Spinal cord (tissue), 10 donors: ENCODE measurements around the gene SF3B3. TPM values are rescaled to one million over a fixed set of nuclear protein-coding genes. Genes with fewer than 3 reads are reported as not detected.
A peak's percentile ranks its signal among the peaks of the same experiment; 100 is the strongest.

Source experiments
- DNase-seq, 6 donors: peaks; one replicate each; pipeline versions ENCODE4 v3.0.0 to v3.0.0-alpha.2; 2013 to 2015; ENCODE audit warnings: low spot score in 6 of 6, low read depth in 4 of 6
- H3K27ac ChIP-seq: one replicate; pipeline ENCODE4 v1.5.1; 2013; ENCODE audit warnings: low read depth, low read length, control low read depth
- H3K27me3 ChIP-seq: one replicate; pipeline ENCODE4 v1.6.1; 2013; ENCODE audit warnings: low read length; ENCODE audit not compliant: control insufficient read depth, insufficient read depth
- H3K36me3 ChIP-seq: one replicate; pipeline ENCODE4 v1.6.1; 2013; ENCODE audit warnings: low read length; ENCODE audit not compliant: control insufficient read depth, insufficient read depth
- H3K4me1 ChIP-seq: one replicate; pipeline ENCODE4 v1.6.1; 2013; ENCODE audit warnings: low read length; ENCODE audit not compliant: control insufficient read depth, insufficient read depth
- H3K4me3 ChIP-seq: one replicate; pipeline ENCODE4 v1.5.1; 2013; ENCODE audit warnings: low read depth, low read length, control low read depth
- H3K9me3 ChIP-seq: one replicate; pipeline ENCODE4 v1.6.1; 2013; ENCODE audit warnings: low read length; ENCODE audit not compliant: control insufficient read depth, insufficient read depth
- WGBS: methylation state at CpG from one replicate; pipeline ENCODE4 v1.1.5; 2013; ENCODE audit warnings: missing lambda C conversion rate; ENCODE audit not compliant: insufficient coverage; 5-methylcytosine and 5-hydroxymethylcytosine counted together
- long read RNA-seq, 4 donors: transcript quantifications; one replicate each; lab custom pipeline, GENCODE V29; 2026
- polyA plus RNA-seq, 2 donors: library from polyadenylated mRNA; unstranded; fragments of 120-200 nt; gene quantifications; one replicate each; pipeline ENCODE4 v1.2.1, GENCODE V29; 2013; ENCODE audit not compliant: insufficient read length in 2 of 2
- total RNA-seq, 2 donors: library from RNA; depleted of rRNA in 1 of 2; stranded (reverse); fragments of 120-200 nt in 1 of 2; fragments of >200 nt in 1 of 2; gene quantifications; one replicate each; pipeline versions ENCODE4 v1.2.3 to v1.2.4, GENCODE V29; 2013 to 2014
- donor health status: healthy.

The SF3B3 gene
- total RNA-seq (100 to 1,000 TPM; 111 to 172 TPM), polyA plus RNA-seq (100 to 1,000 TPM; 251 to 291 TPM)
- long read RNA-seq, donor 1, full-length matches to known transcripts: 17 of 74 reads
- long read RNA-seq, donor 1, partial matches to known transcripts: 57 of 74 reads
- long read RNA-seq, donor 1, other reads (novel, unspliced or antisense): 0 of 74 reads
- long read RNA-seq, donor 2, transcript SF3B3-206 (3 exons, 967 nt): major isoform, 5 of 19 reads
- long read RNA-seq, donor 2, partial matches to known transcripts: 14 of 19 reads
- long read RNA-seq, donor 2, other reads (novel, unspliced or antisense): 0 of 19 reads
- long read RNA-seq, donor 3, full-length matches to known transcripts: 4 of 21 reads
- long read RNA-seq, donor 3, partial matches to known transcripts: 17 of 21 reads
- long read RNA-seq, donor 3, other reads (novel, unspliced or antisense): 0 of 21 reads
- long read RNA-seq, donor 4, full-length matches to known transcripts: 10 of 36 reads
- long read RNA-seq, donor 4, partial matches to known transcripts: 26 of 36 reads
- long read RNA-seq, donor 4, other reads (novel, unspliced or antisense): 0 of 36 reads

DNA sequence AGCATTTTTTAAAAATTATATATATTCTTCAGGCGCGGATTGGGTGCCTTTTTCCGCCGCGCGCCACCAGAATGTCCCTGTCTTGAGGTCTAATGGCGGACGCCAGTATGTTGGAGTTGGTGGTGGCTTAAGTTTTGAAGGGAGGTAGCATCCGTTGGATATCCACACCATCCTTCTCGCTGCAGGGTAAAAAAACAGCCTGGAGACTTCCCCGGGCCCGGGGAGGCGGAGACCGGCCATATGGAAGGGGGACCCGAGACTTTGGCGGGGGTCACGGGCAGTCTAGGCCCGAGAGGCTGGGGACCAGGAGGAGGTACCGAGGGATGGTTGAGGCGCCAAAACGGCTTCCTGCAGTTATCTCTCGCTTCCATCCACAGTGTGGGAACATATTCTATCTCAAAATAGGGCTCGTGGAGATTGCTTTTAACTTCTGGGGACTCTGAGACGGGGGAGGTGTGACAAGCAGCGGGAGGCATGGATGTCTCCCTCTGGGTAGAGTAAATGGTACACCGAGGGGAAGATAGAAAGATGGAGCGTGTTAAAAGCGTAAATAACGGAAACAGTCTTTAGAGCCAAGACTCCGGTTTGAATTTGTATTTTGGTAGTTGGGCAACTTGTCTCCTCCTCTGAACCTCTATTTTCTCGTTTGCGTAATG is at the start of gene SF3B3:
TSS of gene SF3B3 (plus strand) at position 74 of the 656 bp plus-strand sequence. CDS start 2,841 bp downstream, outside the sequence.
- DNase-seq: peak in 3 of 6 donors; percentile 13 to 79 (median 46)
- H3K9me3 ChIP-seq: no peaks in the 10 kb centered on the region
- peaks cover 25% of the 10 kb centered on the region for H3K4me1 ChIP-seq
- H3K27me3 ChIP-seq: no peaks in the 10 kb centered on the region
- peaks cover 17% of the 10 kb centered on the region for H3K36me3 ChIP-seq
- 0% methylated on average over 20 of the region's 32 CpGs for WGBS
- H3K4me3 ChIP-seq: peak within 1 kb of the TSS; percentile 98
- H3K27ac ChIP-seq: peak within 1 kb of the TSS; percentile 75

DNA sequence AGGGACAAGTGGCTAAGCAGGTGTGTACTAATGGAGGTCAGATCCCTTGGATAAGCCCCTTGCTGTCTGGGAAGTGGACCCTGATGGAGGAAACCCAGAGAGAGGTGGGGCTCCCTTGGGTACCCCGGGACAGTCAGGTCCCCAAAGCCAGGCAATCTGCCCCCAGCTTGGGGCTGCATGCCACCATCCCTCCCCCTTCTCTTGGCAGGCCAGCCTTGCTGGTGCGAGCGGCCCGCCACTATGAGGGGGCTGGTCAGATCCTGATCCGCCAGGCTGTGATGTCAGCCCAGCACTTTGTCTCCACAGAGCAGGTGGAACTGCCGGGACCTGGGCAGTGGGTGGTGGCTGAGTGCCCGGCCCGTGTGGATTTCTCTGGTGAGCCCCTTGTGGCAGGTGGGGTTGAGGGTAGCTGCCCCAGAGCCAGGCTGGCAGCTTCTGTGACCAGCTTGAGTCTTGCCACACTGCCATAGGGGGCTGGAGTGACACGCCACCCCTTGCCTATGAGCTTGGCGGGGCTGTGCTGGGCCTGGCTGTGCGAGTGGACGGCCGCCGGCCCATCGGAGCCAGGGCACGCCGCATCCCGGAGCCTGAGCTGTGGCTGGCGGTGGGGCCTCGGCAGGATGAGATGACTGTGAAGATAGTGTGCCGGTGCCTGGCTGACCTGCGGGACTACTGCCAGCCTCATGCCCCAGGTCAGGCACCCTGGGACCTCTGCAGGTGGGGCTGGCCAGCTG is 49.1 kb upstream of the SF3B3 start:
- Histone ChIP-seq H3K4me1 (peaks cover 11% of the 10 kb centered on the region), H3K36me3 (peaks cover 82% of the 10 kb centered on the region), H3K9me3 (no peaks in the 10 kb centered on the region), H3K27ac (no peak overlapping the region), H3K4me3 (no peak overlapping the region), H3K27me3 (no peaks in the 10 kb centered on the region)
- WGBS: 92% methylated on average over 22 of the region's 22 CpGs
- no peak for DNase-seq

DNA sequence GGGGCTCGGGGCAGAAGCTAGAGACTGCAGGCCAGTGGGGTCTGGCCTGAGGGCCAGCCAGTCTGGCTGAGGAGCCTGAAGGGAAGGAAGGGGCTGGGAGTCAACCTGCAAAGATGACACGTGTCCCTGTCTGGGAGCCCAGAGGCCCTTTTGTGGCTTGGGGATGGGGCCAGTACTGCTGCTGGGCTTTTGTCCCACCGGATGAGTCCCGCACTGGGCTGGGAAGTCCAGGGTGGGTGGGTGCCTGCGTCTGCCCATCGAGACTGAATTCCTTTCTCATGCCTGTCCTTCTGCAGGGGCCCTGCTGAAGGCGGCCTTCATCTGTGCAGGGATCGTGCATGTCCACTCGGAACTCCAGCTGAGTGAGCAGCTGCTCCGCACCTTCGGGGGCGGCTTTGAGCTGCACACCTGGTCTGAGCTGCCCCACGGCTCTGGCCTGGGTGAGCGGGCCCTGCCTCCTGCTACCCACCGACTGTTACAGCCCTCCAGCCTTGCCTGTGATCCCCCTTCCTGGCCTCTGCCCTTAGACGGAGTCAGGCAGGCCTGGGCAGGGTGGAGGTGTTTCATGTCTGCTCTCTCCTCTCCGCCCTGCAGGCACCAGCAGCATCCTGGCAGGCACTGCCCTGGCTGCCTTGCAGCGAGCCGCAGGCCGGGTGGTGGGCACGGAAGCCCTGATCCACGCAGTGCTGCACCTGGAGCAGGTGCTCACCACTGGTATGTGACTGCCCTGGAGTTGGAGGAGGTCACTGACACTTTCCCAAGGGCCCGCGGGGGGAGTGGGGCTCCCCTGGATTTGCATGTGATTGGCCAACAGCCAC is 48.4 kb upstream of the SF3B3 start:
- peaks cover 86% of the 10 kb centered on the region for H3K36me3 ChIP-seq
- peaks cover 11% of the 10 kb centered on the region for H3K4me1 ChIP-seq
- H3K4me3 ChIP-seq: no peak overlapping the region
- WGBS: 86% methylated on average over 24 of the region's 24 CpGs
- no peaks in the 10 kb centered on the region for H3K27me3 ChIP-seq
- H3K9me3 ChIP-seq: no peaks in the 10 kb centered on the region
- no peak overlapping the region for H3K27ac ChIP-seq
- no peak for DNase-seq

DNA sequence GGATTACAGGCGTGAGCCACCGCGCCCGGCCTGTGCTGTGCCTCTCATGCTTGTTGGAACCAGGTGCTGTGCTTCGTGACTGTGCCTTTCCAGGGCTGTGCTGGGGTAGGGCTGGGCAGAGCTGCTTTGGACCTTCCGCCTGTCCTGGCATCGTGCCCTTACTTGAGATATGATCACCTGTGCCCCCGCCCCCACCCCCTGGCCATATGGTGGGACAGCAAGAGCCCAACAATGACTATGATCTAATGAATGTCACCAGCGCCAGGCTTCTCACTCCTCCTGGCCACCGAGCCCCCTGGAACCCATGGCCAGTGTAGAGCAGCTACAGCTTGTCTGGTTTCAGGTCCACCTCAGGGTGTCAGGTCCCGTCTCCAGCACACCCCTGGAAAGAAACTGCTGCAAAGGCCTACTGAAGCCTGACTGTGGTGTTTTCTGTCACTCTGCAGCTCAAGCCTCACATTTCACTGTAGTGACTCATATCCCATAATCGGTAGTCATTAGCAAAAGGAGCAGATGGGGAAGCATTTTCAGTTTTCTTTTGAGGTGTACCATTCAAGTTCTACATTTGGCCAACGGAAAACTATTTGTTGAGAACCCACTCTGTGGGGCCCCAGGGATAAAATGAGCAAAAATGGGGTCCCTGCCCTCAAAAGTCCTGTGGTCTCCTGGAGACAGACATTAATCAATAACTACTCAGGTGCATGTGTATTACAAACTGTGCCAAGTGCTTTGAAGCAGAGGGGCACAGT is 47.2 kb upstream of the SF3B3 start:
- DNase-seq: no peak

DNA sequence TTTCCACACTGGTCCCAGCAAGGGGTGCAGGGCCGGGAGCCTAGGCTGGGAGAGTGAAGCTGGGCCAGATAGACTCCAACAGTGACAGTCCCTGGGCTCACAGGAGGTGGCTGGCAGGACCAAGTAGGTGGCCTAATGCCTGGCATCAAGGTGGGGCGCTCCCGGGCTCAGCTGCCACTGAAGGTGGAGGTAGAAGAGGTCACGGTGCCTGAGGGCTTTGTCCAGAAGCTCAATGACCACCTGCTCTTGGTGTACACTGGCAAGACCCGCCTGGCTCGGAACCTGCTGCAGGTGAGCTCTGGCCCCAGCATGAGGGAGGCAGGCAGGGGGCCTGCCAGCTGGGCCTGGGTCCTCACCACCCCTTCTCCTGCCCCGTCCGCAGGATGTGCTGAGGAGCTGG is 45.4 kb upstream of the SF3B3 start:
- Histone ChIP-seq H3K36me3 (peaks cover 88% of the 10 kb centered on the region), H3K9me3 (no peaks in the 10 kb centered on the region), H3K27ac (no peak overlapping the region), H3K4me3 (no peak overlapping the region), H3K27me3 (no peaks in the 10 kb centered on the region), H3K4me1 (peaks cover 11% of the 10 kb centered on the region)
- DNase-seq: no peak
- 90% methylated on average over 8 of the region's 8 CpGs for WGBS

More for the DNA sequence above, 47.2 kb upstream of the SF3B3 start:
- peaks cover 86% of the 10 kb centered on the region for H3K36me3 ChIP-seq
- no peaks in the 10 kb centered on the region for H3K9me3 ChIP-seq
- no peak overlapping the region for H3K4me3 ChIP-seq
- H3K27me3 ChIP-seq: no peaks in the 10 kb centered on the region
- no peak overlapping the region for H3K27ac ChIP-seq
- WGBS: 94% methylated on average over 9 of the region's 13 CpGs
- peaks cover 11% of the 10 kb centered on the region for H3K4me1 ChIP-seq

DNA sequence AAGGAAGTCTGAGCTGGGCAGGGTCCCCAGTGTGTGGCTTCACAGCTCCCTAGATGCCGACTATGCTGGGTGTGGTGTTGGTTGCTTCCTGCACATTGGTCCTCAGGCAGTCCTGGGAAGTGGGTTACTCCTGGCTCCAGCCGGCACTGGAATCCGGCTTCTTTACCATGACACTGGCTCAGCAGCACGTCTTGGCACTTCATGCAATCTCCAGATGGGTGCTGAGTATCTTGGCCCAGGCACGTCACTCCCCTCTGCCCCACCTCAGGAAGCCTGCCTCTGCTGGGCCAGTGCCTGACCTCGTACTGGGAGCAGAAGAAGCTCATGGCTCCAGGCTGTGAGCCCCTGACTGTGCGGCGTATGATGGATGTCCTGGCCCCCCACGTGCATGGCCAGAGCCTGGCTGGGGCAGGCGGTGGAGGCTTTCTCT is 44.7 kb upstream of the SF3B3 start:
- H3K4me1 ChIP-seq: peaks cover 11% of the 10 kb centered on the region
- DNase-seq: peak in 1 of 6 donors; percentile 26
- H3K27me3 ChIP-seq: no peaks in the 10 kb centered on the region
- H3K36me3 ChIP-seq: peaks cover 88% of the 10 kb centered on the region
- 70% methylated on average over 10 of the region's 10 CpGs for WGBS
- no peak overlapping the region for H3K4me3 ChIP-seq
- no peak overlapping the region for H3K27ac ChIP-seq
- no peaks in the 10 kb centered on the region for H3K9me3 ChIP-seq

DNA sequence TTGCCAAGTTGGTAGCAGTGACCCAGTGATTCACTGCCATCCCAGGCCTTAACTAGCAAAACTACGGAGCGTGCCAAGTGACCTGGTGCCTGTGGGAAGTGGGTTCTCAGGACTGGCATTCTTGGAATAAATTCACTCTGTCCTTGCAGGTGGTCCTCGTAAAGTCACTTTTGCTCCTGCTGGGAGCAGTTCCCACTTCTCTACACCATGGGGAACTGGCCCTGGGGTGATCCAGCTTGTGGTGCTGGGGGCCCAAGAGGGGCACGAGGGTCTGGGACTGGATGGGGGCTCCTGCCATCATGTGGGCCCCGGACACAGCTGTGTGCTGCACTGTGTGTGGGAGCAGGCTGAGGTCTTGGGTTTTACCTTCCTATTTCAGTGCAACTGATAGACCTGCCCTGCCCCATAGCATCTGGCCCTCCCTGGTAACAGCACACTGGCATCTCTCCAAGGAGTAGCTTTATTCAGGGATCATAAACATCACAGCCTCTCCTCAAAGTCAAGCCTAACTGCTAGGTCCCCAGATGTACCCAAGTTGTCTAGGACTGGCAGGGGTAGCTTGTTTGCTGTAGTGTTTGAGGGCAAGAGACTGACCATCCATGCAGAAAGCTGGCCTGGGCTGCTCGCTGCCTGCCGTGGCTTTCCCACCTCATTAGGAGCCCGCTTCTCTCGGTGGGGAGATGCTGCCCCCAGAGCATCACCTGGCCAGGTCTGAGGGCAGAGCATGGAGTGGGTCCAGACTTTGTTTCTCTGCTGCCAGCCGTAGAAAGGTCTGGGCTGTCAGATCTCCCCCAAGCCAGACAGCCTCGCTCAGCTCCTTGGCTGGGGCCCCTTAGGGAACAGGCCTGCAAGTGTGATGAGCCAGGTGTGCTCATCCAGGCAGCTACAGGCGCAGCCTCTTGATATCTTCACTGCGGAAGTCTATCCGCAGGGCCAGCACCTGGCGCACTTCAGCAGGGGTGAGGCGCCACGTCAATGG is 43.2 kb upstream of the SF3B3 start:
- no peaks in the 10 kb centered on the region for H3K27me3 ChIP-seq
- peaks cover 80% of the 10 kb centered on the region for H3K36me3 ChIP-seq
- no peak overlapping the region for H3K4me3 ChIP-seq
- 95% methylated on average over 16 of the region's 17 CpGs for WGBS
- no peak overlapping the region for H3K27ac ChIP-seq
- peaks cover 11% of the 10 kb centered on the region for H3K4me1 ChIP-seq
- no peaks in the 10 kb centered on the region for H3K9me3 ChIP-seq
- DNase-seq: no peak
